GM21528 (cell line): Measurements from ENCODE around the gene PSG6.
"Not testable (repeated sequence)": the region's sequence is repeated elsewhere in the genome, so short reads cannot be mapped to it uniquely, and the experiment has no call there.

Experiments
- ATAC-seq: cut with Tn5 transposase; IDR thresholded peaks from one replicate; pipeline ENCODE4 v1.9.1; 2021; ENCODE audit warnings: mild to moderate bottlenecking, moderate library complexity; ENCODE audit not compliant: unreplicated experiment, low FRiP score

PSG6 gene

DNA sequence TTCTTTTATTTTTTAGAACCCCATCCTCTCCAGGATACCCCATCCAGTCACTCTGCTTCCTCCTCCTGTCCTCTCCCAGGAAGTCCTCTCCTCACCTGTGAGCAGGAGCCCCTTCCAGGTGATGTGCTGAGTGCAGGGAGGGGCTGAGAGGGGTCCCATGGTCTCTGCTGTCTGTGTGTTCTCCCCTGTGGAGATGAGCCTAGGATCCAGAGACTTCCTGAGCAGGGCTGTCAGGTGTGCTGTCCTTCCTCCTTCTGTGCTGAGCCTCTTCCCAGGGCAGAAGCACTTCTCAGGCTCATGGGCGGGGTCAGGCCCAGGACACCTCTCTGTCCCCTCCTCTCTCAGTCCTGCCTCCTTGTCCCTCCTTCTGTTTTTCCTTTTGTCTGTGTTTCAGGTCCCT is at the start of gene PSG6:
Gene PSG6 (minus strand): TSS at position 261 of the 400 bp plus-strand sequence. CDS start 102 bp downstream, at position 159.
- ATAC-seq: not testable (repeated sequence)

DNA sequence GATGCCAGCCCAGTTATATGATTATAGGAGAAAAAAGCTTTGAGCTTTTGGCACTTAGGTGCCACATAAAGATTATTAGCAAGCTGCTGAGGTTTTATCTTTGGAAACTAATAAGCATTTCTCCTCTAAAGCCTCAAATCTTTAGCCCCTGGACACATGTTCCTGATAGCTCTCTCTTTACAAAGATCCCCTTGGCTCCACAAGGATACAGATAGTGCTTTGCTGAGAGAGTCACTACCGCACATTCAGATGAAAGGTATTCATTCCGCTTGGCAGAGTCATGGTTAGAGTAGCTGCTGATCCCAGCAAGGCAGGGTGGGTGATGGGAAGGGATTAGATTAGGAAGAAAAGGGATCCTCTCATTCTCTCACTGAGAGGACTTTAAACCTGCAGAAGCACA is 47.5 kb upstream of the PSG6 start:
- ATAC-seq: no peak

DNA sequence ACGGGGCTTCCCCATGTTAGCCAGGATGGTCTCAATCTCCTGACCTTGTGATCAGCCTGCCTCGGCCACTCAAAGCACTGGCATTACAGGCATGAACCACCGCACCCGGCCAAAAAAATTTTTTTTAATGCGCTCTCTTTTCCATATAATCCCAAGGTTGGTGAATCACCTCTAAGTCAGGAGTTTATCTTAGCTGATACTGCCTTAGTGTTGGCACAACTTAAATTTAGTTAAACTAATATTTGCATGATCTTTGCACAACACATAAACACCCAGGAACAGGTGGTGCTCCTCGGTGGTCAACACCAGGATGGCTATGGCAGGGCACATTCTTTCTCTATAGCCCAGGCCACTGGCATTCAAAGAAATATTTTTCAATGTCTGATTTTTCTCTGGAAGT is 43.4 kb upstream of the PSG6 start:
- ATAC-seq: no peak

DNA sequence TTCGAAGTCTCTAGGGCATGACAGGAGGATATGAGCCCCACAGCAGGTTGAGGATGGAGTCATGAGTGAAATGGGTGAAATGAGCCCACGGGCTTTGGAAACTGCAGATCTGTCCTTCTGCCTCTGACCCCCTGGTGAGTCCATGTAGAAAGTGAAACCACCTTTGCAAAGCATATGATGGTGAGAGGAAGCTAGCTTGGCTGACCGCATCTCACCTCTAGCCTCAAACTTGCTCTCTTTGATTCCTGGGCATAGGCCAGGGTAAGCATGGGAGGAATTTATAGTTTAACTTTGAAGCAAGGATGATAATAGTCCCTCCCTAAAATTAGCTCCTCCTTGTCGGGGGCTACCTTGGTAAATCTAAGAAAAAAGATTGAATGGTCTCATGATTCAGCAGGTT is 34.4 kb upstream of the PSG6 start:
- ATAC-seq: not testable (repeated sequence)

DNA sequence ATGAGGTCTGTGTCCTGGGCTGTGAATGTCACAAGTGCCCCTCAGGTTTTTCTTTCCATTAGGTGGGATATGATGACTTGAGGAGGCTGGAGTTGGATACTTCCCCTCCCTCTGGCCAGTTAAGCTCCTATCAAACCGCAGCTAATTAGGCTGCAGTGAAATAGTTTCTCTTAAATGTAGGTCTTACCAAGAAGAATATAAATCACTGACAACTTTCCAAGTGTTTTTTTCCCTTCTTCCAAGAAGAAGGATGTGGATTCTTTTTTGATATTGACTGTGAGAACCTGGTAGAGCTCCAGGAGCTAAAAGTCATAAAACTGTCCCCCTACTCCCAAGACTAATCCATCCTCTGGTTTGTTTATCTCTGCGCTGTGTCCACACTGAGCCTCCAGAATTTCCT is 33.8 kb upstream of the PSG6 start:
- ATAC-seq: not testable (repeated sequence)

DNA sequence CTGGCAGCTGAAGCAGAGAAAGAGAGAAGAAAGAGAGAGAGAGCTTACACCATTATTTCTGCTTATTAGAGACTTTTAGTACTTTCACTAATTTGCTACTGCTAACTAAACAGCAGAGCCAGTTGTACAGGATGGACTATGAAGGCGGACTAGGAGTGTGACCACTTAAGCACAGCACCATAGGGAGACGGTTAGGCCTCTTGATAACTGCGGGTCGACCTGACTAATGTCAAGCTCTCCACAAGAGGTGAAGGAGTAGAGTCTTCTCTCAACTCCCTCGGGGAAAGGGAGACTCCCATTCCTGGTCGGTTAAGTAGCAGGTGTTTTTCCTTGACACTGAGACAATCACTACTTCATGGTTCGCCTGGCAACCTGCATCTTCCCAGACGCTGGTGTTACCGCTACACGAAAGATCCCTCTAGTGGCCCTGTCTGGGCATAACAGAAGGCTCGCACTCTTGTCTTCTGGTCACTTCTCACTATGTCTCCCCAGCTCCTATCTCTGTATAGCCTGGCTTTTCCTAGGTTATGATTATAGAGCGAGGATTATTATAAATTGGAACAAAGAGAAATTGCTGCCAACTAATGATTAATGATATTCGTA is 24.6 kb upstream of the PSG6 start:
- no peak for ATAC-seq

DNA sequence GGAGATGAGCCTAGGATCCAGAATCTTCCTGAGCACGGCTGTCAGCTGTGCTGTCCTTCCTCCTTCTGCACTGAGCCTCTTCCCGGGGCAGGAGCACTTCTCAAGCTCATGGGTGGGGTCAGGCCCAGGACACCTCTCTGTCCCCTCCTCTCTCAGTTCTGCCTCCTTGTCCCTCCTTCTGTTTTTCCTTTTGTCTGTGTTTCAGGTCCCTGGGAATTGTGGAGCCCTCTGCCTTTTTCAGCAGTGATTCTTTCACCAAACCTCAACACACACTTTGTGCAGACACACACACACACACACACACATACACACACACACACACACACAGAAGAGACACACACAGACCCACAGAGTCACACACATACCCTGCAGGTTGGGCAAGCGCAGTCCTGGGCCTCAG is 19.4 kb upstream of the PSG6 start, which contains the start of gene PSG7:
Gene PSG7 (minus strand): TSS at position 101 of the 400 bp plus-strand sequence. CDS start 131 bp downstream, outside the sequence.
- not testable (repeated sequence) for ATAC-seq

DNA sequence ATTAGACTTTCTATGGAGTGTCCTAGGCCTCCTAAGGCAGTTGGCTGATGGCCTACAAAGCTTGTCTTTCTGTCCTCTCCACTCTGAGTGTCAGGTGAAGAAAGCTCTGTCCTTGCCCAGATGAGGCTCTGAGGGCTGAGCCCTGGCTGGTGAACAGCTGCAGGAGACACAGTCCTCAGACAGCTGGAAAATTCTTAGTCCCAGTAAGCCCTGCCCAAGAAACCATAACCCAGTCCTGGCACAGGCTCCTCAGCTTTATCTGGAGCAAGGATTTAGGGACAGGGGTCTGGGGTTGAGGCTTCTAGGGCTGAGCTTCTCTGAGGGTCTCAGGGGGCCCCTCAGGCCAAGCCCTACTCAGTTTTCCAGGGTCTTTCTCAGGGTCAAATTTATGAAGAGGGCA is 17.0 kb upstream of the PSG6 start:
- not testable (repeated sequence) for ATAC-seq

DNA sequence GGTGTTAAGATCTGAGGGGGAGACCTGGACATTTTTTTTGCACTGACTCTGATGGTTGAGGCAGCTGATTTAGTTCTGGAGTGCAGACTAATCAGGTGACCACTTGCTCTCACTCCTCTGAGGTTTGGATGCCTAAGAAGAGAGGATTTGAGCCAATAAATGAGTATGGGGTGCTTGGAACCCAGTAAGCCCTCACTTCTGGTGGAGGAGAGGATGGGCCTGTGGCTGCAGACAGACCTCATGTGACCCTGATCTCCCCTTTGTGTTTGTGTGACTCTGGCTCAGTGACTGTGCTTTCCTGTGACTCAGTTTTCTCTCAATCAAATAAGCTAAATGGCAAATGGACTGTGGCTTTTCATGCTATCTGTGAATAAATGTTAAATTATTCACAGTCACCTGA is 16.5 kb upstream of the PSG6 start:
- not testable (repeated sequence) for ATAC-seq

DNA sequence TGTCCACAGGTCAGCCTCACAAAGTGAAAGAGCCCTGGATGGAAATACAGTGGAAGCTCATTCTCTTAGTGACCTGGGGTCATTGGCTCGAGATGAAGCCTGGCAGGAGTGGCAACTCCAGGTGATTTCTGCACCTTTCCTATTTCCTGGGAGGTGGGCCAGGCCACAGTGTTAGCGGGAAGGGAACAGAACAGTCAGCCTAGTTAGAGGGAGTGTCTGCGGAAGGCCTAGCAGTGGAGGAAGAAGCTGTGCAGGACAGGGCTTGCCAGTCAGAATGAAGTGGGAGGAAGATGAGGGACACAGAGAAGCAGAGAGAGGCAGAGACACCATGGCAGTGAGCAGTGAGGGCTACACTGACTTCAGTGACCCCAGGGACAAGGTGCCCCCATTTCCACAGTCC is 15.7 kb upstream of the PSG6 start:
- ATAC-seq: not testable (repeated sequence)

DNA sequence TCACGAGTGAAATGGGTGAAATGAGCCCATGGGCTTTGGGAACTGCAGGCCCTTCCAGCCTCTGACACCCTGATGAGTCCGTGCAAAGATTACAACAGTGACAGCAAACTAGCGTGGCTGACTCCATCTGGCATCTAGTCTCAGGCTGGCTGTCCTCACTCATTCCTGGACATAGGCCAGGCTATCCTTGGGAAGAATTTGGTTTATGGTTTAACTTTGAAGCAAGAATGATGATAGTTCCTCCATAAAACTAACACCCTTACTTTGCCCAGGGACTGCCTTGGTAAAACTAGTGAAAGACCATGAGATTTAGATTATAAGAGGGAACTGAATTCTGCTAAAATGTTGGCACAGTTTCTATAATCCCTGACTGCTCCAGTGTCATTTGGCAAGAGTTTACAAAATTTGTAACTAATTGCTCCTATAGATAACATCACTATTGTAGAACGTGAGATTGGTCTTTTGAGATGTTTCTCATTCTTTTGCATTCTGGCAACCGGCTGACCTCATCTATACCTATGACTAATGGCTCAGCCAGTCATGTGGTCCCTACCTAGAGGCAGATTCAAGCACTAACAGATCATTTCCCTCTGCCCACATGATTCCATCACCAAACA is 14.9 kb upstream of the PSG6 start:
- not testable (repeated sequence) for ATAC-seq

DNA sequence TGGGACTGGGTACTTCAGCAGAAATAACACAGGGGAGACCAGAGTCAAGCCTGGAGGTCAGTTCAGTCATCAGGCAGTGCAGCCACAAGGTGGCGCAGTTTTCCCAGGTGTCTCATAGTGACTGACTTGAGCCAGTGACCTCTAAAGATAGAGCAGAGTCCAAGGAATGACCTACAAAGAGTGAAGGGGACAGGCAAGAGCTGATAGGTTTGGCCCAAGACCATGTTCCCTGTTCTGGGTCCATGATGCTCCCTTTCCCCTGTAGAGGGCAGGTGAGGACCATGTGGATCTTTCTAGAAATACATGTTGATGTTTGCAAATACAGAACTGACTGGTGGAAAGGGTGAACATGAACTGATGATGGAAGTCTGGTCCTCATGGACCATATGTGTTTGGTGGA is 12.5 kb upstream of the PSG6 start:
- ATAC-seq: not testable (repeated sequence)

DNA sequence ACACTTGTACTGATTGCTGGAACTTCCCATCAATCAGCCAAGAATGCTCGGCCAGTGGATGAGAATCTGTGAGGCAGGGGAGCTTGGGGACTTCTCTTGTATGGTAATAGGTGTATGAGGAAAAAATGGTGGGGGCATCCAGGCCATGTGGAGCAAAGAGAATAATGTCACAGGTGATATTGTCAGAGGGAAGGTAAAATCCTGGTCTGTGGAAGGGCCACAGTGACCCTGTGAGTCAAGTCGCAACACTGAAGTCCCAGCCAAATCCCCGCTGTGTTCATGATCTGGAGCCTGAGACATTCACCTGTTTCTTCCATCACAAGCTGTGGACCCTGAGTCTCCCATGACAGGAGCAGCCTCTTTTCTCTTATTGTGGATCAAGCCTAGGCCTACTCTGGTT is 11.2 kb upstream of the PSG6 start:
- no peak for ATAC-seq

DNA sequence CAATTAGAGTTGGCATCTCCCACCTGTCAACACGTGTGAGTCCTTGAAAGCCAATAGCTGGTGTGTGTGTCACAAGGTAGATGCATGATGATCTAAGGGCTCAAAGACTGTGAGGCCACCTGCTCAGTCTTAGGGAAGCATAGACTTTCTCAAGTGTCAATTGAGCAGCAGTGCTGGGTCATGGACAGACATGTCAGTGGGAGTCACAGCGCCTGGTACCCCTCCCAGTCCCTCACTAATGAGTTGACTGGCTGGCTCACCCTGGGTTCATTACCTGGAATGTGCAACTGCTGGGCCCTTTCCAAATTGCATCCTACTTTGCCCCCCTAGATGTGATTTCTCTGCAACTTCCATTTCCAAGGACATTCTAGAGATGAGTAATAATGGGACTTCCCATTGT is 9.1 kb upstream of the PSG6 start:
- ATAC-seq: no peak

DNA sequence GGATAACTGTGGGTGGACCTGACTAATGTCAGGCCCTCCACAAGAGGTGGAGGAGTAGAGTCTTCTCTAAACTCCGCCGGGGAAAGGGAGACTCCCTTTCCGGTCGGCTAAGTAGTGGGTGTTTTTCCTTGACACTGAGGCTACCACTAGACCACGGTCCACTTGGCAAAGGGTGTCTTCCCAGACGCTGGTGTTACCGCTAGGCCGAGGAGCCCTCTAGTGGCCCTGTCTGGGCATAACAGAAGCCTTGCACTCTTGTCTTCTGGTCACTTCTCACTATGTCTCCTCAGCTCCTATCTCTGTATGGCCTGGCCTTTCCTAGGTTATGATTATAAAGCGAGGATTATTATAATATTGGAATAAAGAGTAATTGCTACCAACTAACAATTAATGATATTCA is 5.4 kb upstream of the PSG6 start:
- ATAC-seq: not testable (repeated sequence)

DNA sequence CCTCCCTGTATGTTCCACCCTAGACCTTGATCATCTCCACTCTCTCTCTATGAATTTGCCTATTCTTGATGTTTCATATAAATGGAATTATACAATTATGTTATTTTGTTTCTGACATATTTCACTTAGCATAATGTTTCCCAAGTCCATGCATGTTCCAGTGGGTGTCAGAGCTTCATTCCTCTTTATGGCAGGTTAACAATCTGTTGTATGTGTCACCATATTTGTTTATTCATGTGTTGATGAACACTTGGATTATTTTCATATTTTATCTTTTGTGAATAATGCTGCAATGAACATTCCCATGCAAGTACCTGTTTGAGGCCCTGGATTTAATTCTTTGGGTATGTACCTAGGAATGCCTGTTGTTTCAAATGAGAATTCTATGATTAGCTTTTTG is 3.3 kb upstream of the PSG6 start:
- not testable (repeated sequence) for ATAC-seq

DNA sequence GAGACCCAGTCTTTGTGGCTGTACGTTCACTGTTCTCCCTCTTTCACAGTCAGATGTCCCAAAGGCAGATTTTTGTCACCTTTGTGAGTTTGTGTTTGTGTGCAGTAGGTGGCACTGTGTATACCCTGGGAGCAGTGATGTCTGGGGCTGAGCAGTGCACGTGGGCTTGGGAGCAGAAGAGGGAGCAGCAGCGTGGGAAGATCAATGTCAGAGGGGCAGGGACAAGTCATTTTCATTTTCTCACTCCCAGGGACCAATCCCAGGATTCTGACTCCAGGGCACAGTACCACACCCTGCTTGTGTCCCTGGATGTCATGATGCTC is 2.0 kb upstream of the PSG6 start:
- ATAC-seq: no peak

DNA sequence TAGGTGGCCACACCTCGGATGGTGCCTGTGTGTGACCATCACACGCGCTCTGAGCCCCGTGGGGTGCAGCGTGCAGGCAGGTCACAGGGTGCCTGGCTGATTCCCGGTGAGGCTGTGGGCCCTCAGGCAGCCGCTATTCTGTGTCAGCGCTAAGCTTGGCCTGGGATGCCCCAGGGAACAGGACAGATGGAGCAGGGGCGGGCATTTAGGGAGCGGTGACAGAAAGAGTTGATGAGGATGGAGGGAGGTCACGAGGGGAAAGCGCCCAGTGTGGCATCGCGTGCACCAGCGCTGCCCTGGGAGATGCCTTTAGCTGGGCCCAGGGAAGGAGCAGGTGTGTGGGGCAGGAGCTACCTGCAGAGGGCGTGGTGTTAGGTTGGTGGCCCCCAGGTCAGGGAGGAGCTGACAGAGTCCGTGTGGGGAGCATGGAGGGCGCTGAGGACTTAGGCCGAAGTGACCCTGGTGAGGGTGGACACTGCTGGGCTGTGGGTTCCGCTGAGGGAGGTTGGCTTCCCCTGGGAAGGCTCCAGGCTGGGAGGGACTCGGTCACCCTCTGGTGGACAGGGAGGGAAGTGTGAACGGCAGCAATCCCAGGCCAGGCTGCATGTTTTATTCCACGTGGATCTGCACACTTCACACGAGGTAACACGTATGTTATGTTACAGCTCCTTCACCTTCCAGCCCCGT is 1.5 kb upstream of the PSG6 start:
- ATAC-seq: not testable (repeated sequence)

DNA sequence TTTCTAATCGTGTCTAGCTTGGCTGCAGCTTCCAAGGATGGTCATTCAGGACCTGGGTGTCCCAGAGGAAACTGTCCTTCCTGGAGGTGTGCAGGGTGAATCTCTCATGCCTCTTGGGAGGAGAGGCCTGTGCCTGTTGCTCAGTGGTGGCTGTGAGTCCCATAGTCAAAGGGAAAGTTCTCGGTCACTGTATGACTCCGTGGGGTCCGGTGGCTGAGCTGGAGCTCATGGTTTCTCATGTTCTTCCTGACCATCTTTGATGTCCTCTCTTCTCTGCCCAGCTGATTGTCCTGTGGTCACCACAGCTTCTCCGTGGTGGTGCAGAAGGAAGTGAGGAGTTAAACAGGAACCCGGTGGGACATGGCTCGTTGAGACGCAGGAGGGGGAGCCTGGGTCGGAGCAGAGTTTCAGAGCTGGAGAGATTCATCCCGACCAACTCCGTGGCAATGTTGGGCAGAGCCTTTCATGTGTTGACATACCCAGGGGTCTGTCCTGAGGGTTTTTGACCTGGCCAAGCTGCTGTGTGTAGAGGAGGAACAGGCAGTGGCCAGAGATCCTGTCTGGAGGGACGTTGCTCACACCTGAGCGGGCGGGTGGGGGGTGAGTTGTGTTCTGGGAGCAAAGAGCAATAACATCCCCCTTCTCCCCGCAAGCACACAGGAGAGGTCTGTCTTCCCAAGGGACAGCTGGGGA is 829 bp upstream of the PSG6 start:
- ATAC-seq: not testable (repeated sequence)

DNA sequence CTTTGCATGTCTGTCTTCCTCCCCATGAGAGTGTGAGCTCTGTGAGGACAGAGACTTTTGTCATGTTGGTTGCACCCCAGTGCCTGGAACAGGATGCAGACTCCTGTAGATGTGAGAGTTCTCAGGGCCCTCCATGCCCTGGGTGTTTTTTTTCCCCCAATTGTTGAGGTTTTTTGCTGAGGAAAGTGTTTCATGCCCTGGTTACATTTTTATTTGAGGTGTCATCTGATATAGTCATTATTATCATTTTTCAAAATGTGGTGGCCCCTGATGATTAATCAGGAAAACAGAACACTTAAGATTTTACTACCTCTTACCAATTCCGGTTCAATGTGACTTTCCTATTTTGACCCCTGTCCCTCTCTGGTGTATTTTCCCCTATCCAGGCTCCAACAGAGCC is 763 bp downstream of the PSG6 start:
- ATAC-seq: not testable (repeated sequence)

DNA sequence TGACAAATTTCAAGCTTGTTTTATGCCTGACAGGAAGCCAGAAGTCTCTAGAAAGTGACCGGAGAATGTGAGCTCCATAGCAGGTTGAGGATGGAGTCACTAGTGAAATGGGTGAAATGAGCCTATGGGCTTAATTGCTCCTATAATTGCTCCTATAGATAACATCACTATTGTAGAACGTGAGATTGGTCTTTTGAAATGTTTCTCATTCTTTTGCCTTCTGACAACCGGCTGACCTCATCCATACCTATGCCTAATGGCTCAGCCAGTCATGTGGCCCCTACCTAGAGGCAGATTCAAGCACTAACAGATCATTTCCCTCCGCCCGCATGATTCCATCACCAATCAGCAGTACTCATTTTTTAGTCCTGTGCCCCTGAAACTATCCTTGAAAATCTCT is 4.2 kb downstream of the PSG6 start:
- ATAC-seq: not testable (repeated sequence)
